GM19397 (cell line): ENCODE data around the gene RTBDN.
"Not testable (repeated sequence)": the region's sequence is repeated elsewhere in the genome, so short reads cannot be mapped to it uniquely, and the experiment has no call there.

Experiments used
- ATAC-seq: cut with Tn5 transposase; IDR thresholded peaks from one replicate; pipeline ENCODE4 v1.9.1; 2021; ENCODE audit warnings: mild to moderate bottlenecking, moderate library complexity; ENCODE audit not compliant: unreplicated experiment

RTBDN gene

GRCh38 chr19:12858041-12858928 is 23.9 kb upstream of the RTBDN start:
- no peak for ATAC-seq

DNA sequence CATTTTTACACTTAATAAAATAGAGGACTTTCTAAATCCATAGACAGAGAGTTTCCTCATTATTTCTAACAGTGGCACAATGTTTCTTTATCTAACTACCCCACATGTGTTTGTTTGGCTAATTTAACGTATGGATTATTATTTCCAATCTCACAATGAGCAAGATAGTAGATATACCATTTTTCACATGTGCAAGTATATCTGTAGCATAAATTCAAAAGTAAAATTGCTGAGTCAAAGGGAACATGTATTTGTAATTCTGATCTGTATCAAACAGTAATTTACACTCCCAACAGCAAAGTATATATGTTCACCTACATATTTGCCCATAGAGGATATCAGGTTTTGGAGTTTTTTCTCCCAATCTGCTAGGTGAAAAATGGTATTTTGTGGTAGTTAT is 22.3 kb upstream of the RTBDN start:
- ATAC-seq = no peak

DNA sequence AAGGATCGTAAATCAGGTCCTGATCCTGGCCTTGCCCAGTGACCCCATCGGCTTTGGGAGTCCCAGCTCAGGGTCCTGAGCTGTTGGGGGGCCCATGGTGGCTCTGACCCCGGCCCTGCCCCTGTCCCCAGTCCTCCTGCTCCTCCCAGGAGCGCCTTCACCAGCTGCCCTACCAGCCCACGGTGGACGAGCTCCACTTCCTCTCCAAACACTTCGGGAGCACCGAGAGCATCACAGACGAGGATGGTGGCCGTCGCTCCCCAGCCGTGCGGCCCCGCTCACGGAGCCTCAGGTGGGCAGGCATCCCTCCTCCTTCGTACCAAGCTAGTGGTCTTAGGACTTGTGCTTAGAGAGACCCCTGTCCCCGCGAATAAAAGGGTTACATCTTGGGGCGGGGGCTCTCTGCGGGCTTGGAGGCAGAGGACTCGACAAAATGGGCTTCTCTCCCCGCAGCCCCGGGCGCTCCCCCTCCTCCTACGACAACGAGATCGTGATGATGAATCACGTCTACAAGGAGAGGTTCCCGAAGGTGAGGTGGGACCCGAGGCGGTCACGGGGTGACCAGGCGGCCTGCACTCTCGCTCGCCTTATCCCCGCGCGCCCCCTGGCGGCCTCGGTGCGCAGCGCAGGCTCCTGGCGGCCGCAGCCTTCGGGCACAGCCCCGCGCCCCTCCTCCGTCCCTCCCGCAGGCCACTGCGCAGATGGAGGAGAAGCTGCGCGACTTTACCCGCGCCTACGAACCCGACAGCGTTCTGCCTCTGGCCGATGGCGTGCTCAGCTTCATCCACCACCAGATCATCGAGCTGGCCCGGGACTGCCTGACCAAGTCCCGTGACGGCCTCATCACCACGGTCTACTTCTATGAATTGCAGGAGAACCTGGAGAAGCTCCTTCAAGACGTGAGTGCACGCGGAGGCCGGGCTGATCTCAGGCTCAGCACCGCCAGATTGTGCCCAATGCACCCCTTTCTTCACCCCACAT is 13.1 kb upstream of the RTBDN start:
- peak; percentile 55 for ATAC-seq

DNA sequence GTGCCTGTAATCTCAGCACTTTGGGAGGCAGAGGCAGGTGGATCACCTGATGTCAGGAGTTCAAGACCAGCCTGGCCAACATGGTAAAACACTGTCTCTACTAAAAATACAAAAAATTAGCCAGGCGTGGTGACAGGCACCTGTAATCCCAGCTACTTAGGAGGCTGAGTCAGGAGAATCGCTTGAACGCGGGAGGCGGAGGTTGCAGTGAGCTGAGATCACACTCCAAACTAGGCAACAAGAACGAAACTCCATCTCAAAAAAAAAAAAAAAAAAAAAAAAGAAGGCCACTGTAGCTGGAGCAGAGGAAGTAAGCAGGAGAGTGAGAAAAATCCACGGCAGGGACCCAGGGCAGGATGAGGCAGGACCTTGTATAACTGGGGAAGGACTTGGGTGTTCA is 12.2 kb upstream of the RTBDN start:
- not testable (repeated sequence) for ATAC-seq

- ATAC-seq = no peak
These were observed 9.8 kb upstream of the RTBDN start for GRCh38 chr19:12843999-12844732.

GRCh38 chr19:12843328-12843727 is 8.9 kb upstream of the RTBDN start:
- no peak for ATAC-seq

DNA sequence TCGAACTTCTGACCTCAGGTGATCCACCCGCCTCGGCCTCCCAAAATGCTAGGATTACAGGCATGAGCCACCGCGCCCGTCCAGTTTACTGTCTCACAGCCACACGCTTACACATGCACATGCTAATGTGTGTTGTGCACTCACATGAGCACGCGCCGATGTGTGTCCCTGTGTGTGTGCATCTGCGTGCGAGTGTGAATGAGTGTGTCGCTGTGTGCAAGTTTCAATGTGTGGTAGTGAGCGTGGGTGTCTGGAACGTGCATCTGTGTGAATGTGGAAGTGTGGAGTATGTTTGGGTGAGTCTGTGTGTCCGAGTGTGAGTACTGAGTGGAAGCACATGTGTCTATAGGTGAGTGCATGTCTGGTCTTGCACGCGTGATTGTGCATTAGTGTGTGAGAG is 8.1 kb upstream of the RTBDN start:
- no peak for ATAC-seq

GRCh38 chr19:12841094-12841493 is 6.7 kb upstream of the RTBDN start:
- no peak for ATAC-seq

GRCh38 chr19:12840091-12841079 is 6.0 kb upstream of the RTBDN start:
- no peak for ATAC-seq

DNA sequence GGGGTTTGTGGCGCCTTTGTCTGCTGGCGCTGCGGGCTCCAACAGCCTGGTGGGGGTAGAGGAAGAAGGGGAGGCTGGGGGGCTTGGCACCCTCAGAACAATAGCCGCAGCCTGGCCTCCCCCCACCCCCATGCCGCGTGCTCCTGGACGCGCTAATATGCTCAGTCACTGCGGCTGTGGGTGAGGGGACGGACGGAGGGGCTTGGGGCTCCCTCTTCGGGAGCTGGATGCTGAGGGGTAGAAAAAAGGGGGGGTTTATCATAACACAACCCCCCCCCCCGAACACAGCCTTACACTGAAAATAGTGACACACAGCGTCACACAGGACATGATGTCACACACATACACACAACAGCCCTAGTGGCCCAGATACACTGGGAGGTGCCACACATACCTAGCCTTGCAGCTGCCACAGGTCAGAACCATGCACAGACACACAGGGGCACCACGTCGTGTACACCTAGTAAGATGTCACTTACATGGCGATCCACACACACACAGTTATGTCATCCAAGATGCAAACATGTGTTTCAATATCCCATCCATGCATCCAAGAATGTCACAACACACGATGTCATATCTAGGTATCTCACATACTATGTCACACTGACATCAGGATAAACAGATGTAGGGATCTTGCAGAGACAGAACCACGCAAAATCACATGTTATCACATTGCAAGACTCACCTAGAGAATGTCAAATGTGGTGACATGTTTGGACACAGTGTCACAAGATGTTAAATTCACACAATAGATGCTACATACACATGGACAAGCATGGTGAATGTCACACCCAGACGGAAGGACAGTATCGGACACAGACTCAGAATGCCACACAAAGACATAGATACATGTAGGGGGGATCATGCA is 4.7 kb upstream of the RTBDN start:
- no peak for ATAC-seq

GRCh38 chr19:12838182-12838885 is 4.0 kb upstream of the RTBDN start, which contains the start of gene MAST1:
Gene MAST1, plus strand, starts transcription at chr19:12838515. Its CDS starts 58 bp downstream, at chr19:12838573.
- ATAC-seq = no peak

DNA sequence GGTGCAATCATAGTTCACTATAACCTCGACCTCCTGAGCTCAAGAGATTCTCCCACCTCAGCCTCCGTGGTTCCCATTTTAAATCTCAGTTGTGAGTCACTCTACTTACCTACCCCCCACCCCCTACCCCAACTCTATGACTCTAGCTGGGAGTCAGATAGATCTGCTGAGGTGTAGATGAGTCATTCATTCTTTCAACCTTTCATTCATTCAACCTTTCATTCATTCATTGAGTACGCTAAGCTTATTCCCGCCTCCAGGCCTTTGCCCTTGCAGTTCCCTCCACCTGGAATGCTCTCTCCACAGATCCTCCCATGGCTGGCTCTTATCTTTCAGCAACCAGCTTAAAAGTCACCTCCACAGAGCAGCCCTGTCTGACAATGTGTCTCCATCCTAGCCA is 2.8 kb upstream of the RTBDN start:
- no peak for ATAC-seq

DNA sequence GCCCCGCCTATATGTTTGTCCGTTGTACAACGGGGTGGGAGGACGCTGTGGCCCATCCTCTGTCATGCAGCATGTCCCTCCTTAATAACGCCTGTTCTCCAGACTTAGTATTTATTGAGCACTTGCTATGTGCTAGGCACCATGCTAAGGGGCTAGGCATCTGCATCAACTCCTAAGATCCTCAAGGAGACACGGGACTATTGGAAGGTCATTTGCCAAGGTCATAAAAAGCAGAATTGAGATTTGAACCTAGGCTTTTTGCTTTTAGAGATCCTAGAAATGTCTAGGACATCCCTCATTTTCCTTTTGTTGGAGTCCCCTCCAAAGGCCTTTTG is 2.1 kb upstream of the RTBDN start:
- no peak for ATAC-seq

DNA sequence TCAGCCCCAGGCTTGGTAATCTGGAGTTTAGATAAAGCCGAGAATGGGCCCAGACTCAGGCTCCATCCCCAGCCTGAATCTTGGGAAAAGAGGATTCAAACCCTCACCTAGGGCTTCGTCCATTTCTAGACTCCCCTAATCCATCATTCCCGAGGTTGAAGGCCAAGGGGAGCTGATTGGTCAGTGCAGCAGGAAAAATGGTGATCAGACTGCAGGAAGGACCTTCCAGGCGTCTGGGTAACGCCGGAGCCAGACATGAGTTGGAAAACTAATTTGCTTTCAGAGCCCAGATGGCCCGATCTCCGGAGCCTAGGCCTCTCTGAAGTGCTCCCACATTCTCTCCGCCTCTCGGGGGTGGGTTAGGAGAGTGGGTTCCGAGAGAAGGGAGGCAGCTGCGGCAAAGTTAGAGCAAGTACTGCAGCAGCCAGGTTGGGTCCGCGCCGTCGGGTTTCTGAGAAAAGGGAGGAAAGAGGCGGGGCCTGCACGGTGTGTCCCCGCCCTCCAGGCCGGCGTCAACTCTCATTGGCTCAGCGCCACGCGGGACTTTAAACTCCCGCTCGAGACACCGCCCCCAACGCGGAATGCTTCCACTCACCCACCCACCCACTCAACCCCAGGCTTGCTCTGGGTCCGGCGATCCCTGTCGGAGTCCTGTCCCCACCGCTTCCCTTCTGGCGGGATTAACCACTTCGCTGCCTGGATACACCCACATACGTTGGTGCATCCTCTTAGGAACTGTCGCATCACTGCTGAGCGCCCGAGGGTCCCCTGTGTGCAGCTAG is 788 bp upstream of the RTBDN start:
- ATAC-seq = no peak

GRCh38 chr19:12833738-12834565 is 427 bp downstream of the RTBDN start:
- no peak for ATAC-seq

DNA sequence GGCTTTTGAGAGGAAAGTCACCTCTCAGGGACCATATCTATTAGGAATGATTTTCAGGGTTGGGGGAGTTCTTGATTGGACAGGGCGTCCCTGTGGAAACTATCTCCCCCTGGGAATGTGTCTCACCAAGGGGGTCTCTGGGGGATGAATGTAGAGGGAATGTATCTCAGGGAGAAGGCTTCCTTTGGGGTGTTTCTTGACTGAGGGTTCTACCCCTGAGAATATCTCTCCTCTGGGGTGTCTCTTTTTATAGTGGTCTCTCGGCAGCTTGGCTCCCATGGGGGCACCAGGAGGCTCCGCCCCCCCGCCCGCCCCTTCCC is 1.0 kb downstream of the RTBDN start:
- no peak for ATAC-seq

DNA sequence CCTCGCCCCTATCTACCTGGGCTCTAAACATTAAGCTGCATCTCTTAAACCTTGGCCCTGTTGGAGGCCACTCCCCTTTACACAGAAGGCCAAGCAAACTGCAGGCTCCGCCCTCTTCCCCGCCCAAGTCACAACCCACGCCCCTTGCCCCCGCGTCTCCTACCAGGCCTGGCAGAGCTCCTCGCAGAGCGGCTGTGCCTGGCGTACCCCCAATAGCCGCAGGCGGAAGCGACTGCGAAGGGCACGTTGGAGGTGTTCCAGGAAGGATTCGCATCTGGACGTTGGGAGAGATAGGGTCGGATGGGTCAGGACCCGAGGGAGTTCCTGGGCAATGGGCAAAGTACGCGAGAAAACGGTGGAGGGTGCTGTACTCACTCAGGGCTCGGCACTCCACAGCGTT is 5.9 kb downstream of the RTBDN start:
- no peak for ATAC-seq
